22Rv1 (cell line): Measurements from ENCODE around the gene COL13A1.

Source experiments
- ZFX ChIP-seq: fragments of 450-650 bp; IDR thresholded peaks from 2 replicates; pipeline ENCODE4 v1.6.1; 2017; ENCODE audit warnings: antibody characterized with exemption, borderline replicate concordance
- TF ChIP-seq, protein P1 (sequence below): fragments of 450-650 bp; IDR thresholded peaks from 2 replicates; pipeline ENCODE4 v1.5.1; 2017; ENCODE audit warnings: mild to moderate bottlenecking

DNA sequence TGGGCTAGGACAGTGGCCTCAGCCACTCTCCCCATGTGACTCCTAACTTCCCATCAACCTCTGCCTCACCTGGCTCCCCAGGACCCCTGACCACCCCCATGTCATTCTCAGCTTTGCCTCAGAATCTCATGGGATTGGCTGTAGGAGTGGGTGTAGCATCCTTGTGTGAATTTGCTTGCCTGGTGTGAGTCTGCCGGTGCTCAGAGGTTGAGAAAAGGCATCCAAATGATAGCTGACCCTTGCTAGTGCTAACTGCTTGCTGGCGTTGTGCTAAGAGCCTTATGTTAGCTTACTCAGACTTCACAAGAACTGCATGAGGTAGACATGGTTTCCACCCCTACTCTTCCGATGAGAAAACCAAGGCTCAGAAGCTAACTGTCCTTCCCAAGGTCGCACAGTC lies 74.2 kb downstream of the COL13A1 start:
- TF ChIP-seq, protein P1, sequence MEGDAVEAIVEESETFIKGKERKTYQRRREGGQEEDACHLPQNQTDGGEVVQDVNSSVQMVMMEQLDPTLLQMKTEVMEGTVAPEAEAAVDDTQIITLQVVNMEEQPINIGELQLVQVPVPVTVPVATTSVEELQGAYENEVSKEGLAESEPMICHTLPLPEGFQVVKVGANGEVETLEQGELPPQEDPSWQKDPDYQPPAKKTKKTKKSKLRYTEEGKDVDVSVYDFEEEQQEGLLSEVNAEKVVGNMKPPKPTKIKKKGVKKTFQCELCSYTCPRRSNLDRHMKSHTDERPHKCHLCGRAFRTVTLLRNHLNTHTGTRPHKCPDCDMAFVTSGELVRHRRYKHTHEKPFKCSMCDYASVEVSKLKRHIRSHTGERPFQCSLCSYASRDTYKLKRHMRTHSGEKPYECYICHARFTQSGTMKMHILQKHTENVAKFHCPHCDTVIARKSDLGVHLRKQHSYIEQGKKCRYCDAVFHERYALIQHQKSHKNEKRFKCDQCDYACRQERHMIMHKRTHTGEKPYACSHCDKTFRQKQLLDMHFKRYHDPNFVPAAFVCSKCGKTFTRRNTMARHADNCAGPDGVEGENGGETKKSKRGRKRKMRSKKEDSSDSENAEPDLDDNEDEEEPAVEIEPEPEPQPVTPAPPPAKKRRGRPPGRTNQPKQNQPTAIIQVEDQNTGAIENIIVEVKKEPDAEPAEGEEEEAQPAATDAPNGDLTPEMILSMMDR, result no peak
- TF ChIP-seq ZFX, result no peak
